Neural cell (in vitro differentiated cells): Measurements from ENCODE around the gene RAB4B. TPM values are rescaled to one million over a fixed set of nuclear protein-coding genes. Genes with fewer than 3 reads are reported as not detected.

Experiments
- H2AFZ ChIP-seq: fragments of 200-600, 300-800 bp; sonication (generic), shearing (Covaris generic); 2 replicates; pipeline ENCODE4 v1.6.0; 2014; ENCODE audit warnings: low read depth, mild to moderate bottlenecking, antibody characterized with exemption, low read length, moderate library complexity
- H3F3A ChIP-seq: fragments of 200-600 bp; shearing (Covaris generic); 2 replicates; pipeline ENCODE4 v1.6.1; 2016; ENCODE audit warnings: mild to moderate bottlenecking, moderate library complexity, mixed read lengths, antibody characterized with exemption, low read length; ENCODE audit not compliant: insufficient read depth, poor library complexity, severe bottlenecking
- H3K27ac ChIP-seq: fragments of 200-600, 300-800 bp; sonication (generic), shearing (Covaris generic); 2 replicates; pipeline ENCODE4 v1.5.1; 2014; ENCODE audit warnings: mild to moderate bottlenecking, low read length, moderate library complexity
- H3K27me3 ChIP-seq: fragments of 300-800, 200-600 bp; sonication (generic), shearing (Covaris generic); 2 replicates; pipeline ENCODE4 v1.6.0; 2014; ENCODE audit warnings: mild to moderate bottlenecking, low read depth, low read length, moderate library complexity; ENCODE audit not compliant: insufficient read depth
- H3K36me3 ChIP-seq: fragments of 300-800, 200-600 bp; sonication (generic), shearing (Covaris generic); 2 replicates; pipeline ENCODE4 v1.5.1; 2014; ENCODE audit warnings: mild to moderate bottlenecking, antibody characterized with exemption, low read length, moderate library complexity; ENCODE audit not compliant: insufficient read depth
- H3K4me2 ChIP-seq: fragments of 300-800, 200-600 bp; sonication (generic), shearing (Covaris generic); 2 replicates; pipeline ENCODE4 v1.6.0; 2014; ENCODE audit warnings: mild to moderate bottlenecking, low read length
- H3K4me3 ChIP-seq: fragments of 300-800, 200-600 bp; sonication (generic), shearing (Covaris generic); 2 replicates; pipeline ENCODE4 v1.5.1; 2014; ENCODE audit warnings: mild to moderate bottlenecking, low read length, moderate library complexity
- H3K79me2 ChIP-seq: fragments of 200-600 bp; shearing (Covaris generic); replicated peaks from 2 replicates; pipeline ENCODE4 v1.6.0; 2014; ENCODE audit warnings: mild to moderate bottlenecking, low read length, moderate library complexity; ENCODE audit not compliant: insufficient read depth
- H3K9ac ChIP-seq: fragments of 300-800, 200-600 bp; sonication (generic), shearing (Covaris generic); 2 replicates; pipeline ENCODE4 v1.6.1; 2016; ENCODE audit warnings: mild to moderate bottlenecking, low read length, mixed read lengths
- H3K9me2 ChIP-seq: fragments of 200-600 bp; shearing (Covaris generic); 2 replicates; pipeline ENCODE4 v1.6.1; 2016; ENCODE audit warnings: mild to moderate bottlenecking, low read length, mixed read lengths; ENCODE audit not compliant: insufficient read depth
- H3K9me3 ChIP-seq: fragments of 200-600, 300-800 bp; sonication (generic), shearing (Covaris generic); 2 replicates; pipeline ENCODE4 v1.6.1; 2016; ENCODE audit warnings: mild to moderate bottlenecking, mixed run types, low read length, moderate library complexity, mixed read lengths
- H4K20me1 ChIP-seq: fragments of 200-600 bp; shearing (Covaris generic); 2 replicates; pipeline ENCODE4 v1.6.1; 2016; ENCODE audit warnings: mild to moderate bottlenecking, mixed run types; ENCODE audit not compliant: insufficient read depth
- EP300 ChIP-seq: fragments of 450-650 bp; conservative IDR thresholded peaks from 2 replicates; pipeline ENCODE4 v1.6.1; 2014; ENCODE audit warnings: antibody characterized with exemption, mild to moderate bottlenecking, moderate library complexity; ENCODE audit not compliant: poor library complexity, severe bottlenecking
- EZH2 ChIP-seq: fragments of 200-600, 300-800 bp; shearing (Covaris generic), sonication (generic); IDR thresholded peaks from 2 replicates; pipeline ENCODE4 v1.6.1; 2014; ENCODE audit warnings: antibody characterized with exemption, low read length, borderline replicate concordance, mild to moderate bottlenecking; ENCODE audit not compliant: insufficient read depth, poor library complexity, severe bottlenecking
- MXI1 ChIP-seq: fragments of 450-650 bp; conservative IDR thresholded peaks from 2 replicates; pipeline ENCODE4 v1.6.1; 2014; ENCODE audit warnings: antibody characterized with exemption, mild to moderate bottlenecking; ENCODE audit not compliant: poor library complexity, severe bottlenecking
- POLR2AphosphoS5 ChIP-seq: IDR thresholded peaks from 2 replicates; pipeline ENCODE4 v1.6.1; 2012
- RAD21 ChIP-seq: fragments of 450-650 bp; conservative IDR thresholded peaks from 2 replicates; pipeline ENCODE4 v1.6.1; 2014; ENCODE audit warnings: antibody characterized with exemption, mild to moderate bottlenecking, moderate library complexity
- REST ChIP-seq: IDR thresholded peaks from 2 replicates; pipeline ENCODE4 v1.6.1; 2012; ENCODE audit warnings: borderline replicate concordance
- SMC3 ChIP-seq: fragments of 450-650 bp; conservative IDR thresholded peaks from 2 replicates; pipeline ENCODE4 v1.6.1; 2014; ENCODE audit warnings: antibody characterized with exemption, mild to moderate bottlenecking, moderate library complexity; ENCODE audit not compliant: poor library complexity
- TAF1 ChIP-seq: IDR thresholded peaks from 2 replicates; pipeline ENCODE4 v1.6.1; 2012; ENCODE audit warnings: low read depth
- polyA plus RNA-seq: library from polyadenylated mRNA; depleted of rRNA; stranded (reverse); fragments of >200 nt; gene quantifications from 2 replicates; pipeline ENCODE4 v1.2.3, GENCODE V29; 2014
- TF ChIP-seq, protein P1 (sequence below): fragments of 450-650 bp; IDR thresholded peaks from 2 replicates; pipeline ENCODE4 v1.5.1; 2014; ENCODE audit warnings: antibody characterized with exemption, mild to moderate bottlenecking, moderate library complexity; ENCODE audit not compliant: poor library complexity, severe bottlenecking

RAB4B gene
- polyA plus RNA-seq, 1 donor from 2014 or later = 66.0 TPM

DNA sequence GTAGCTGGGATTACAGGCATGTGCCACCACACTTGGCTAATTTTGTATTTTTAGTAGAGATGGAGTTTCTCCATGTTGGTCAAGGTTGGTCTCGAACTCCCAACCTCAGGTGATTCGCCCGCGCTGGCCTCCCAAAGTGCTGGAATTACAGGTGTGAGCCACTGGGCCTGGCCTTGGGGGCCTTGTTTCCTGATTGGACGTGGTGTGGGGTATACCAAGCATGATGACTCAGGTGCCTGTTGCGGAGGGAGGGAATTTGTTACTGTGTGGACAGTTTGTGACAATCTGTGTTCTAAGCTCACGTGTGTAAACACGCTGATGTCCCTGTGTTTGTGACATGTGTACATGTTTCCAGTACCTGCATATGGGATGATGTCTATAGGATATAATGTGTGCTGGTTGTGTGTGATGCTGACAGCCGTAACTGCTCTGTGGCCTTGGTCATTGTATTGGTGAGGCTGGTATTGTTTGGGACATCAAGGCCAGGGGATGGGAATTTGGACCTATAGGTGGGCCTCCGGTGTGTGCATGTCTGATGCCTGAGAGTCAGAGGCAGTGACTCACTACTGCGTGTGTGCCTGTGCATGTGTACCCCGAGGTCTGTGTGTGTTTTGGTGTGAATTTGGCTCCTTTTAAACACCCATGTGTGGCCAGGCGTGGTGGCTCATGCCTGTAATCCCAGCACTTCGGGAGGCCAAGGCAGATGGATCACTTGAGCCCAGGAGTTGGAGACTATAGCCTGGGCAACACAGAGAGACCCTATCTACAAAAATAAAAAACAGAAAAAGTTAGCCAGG lies 19.3 kb downstream of the RAB4B start:
- Histone ChIP-seq H3K4me2 (no peak overlapping the region), H3K9me3 (no peaks in the 10 kb centered on the region), H4K20me1 (peaks cover 2% of the 10 kb centered on the region), H3F3A (no peaks in the 10 kb centered on the region), H3K9me2 (no peaks in the 10 kb centered on the region), H3K27me3 (no peaks in the 10 kb centered on the region), H3K4me3 (no peak overlapping the region), H3K27ac (peak overlapping the region; percentile 86), H3K36me3 (no peaks in the 10 kb centered on the region), H3K9ac (peak overlapping the region; percentile 69), H2AFZ (no peak overlapping the region), H3K79me2 (peaks cover 30% of the 10 kb centered on the region)
- TF ChIP-seq TAF1 (no peak), REST (no peak), RAD21 (no peak), POLR2AphosphoS5 (no peak), EZH2 (no peak), EP300 (no peak), MXI1 (no peak), SMC3 (no peak)
- TF ChIP-seq, protein P1, sequence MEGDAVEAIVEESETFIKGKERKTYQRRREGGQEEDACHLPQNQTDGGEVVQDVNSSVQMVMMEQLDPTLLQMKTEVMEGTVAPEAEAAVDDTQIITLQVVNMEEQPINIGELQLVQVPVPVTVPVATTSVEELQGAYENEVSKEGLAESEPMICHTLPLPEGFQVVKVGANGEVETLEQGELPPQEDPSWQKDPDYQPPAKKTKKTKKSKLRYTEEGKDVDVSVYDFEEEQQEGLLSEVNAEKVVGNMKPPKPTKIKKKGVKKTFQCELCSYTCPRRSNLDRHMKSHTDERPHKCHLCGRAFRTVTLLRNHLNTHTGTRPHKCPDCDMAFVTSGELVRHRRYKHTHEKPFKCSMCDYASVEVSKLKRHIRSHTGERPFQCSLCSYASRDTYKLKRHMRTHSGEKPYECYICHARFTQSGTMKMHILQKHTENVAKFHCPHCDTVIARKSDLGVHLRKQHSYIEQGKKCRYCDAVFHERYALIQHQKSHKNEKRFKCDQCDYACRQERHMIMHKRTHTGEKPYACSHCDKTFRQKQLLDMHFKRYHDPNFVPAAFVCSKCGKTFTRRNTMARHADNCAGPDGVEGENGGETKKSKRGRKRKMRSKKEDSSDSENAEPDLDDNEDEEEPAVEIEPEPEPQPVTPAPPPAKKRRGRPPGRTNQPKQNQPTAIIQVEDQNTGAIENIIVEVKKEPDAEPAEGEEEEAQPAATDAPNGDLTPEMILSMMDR = no peak

DNA sequence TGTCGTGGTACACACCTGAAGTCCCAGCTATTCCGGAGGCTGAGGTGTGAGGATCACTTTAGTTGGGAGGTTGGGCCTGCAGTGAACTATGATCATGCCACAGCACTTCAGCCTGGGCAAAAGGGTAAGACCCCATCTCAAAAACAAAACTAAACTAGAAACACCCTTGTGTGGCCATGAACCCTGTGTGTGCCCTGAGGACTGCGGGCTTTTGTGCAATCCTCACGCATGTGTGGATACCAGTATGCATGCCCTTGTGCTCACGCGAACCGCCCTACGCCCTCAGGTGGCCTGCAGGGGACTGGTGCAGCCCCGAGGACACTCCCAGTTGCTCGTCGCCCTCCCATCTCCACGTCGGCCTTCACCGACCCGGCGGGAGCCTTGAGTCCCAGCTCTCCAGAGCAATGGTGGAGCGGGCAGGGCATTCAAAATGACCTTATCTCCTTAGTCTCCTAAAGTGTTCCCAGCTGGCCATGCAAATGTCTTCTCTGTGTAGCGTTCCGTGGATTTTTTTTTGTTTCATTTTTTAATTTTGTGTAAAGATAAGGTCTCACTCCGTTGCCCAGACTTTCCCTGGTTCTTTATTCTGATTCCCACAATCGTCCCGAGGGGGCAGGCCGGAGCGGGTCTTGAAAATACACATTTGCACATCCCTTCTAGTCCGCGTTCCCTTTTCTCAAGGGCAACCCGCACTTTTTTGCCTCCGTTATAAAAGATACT lies 20.1 kb downstream of the RAB4B start:
- Histone ChIP-seq H2AFZ (peak overlapping the region; percentile 42), H3K79me2 (peaks cover 38% of the 10 kb centered on the region), H3K9me3 (no peaks in the 10 kb centered on the region), H3K27me3 (no peaks in the 10 kb centered on the region), H3K36me3 (no peaks in the 10 kb centered on the region), H3K4me2 (peak overlapping the region; percentile 22), H4K20me1 (peaks cover 10% of the 10 kb centered on the region), H3K9ac (peak overlapping the region; percentile 69), H3K27ac (peak overlapping the region; percentile 86), H3K9me2 (no peaks in the 10 kb centered on the region), H3F3A (no peaks in the 10 kb centered on the region), H3K4me3 (peak overlapping the region; percentile 92)
- TF ChIP-seq TAF1 = no peak
- TF ChIP-seq REST = no peak
- no peak for TF ChIP-seq EP300
- TF ChIP-seq, protein P1 = peak; percentile 72
- TF ChIP-seq RAD21 = peak; percentile 51
- TF ChIP-seq MXI1 = no peak
- peak; percentile 46 for TF ChIP-seq SMC3
